Measurements from ENCODE around the gene MARCHF2.
A peak's percentile ranks its signal among the peaks of the same experiment; 100 is the strongest.
"Not testable (repeated sequence)": the region's sequence is repeated elsewhere in the genome, so short reads cannot be mapped to it uniquely, and the experiment has no call there.

MARCHF2 gene

DNA sequence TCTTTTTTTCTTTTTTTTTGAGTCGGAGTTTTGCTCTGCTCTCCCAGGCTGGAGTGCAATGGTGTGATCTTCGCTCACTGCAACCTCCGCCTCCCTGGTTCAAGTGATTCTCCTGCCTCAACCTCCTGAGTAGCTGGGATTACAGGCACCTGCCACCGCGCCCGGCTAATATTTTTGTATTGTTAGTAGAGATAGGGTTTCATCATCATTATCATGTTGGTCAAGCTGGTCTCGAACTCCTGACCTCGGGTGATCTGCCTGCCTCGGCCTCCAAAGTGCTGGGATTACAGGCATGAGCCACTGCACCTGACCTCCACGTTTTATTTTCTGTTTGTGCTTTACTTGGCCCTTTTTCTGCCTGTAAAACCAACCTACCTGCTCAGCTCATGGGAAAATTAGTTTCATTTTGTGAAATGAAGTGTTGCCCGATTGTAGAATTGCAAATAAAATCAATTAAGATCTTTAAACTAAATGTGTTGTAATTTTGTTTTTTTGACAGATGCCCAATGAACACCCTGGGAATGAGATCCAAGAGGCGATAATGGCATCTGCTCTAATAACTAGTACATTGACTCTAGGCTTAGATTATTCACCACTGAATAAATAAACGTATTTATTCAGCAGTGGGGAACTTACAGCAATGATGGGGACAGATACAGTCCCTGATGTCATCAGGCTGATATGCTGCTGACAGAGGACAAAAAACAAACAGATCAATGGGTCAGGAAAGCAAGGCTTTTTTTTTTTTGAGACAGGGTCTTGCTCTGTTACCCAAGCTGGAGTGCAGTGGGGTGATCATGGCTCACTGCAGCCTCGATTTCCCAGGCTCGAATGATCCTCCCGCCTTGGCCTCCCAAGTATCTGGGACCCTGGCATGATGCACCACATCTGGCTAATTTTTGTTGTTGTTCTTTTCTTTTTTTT is 25.2 kb upstream of the MARCHF2 start:
- DNase-seq = no peak

DNA sequence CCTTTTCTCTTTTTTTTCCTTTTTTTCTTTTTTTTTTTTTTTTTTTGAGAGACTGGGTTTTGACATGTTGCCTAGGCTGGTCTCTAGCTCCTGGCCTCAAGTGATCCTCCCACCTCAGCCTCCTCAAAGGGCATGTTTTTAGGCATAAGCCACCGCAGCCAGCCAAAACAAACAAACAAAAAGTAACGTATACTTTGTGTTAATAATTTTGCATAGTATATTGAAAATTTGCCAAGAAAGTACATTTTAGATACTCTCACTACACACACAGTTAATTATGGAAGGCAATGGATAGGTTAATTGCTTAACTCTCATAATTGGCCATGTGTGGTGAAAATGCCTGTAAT is 24.5 kb upstream of the MARCHF2 start:
- no peak for DNase-seq

DNA sequence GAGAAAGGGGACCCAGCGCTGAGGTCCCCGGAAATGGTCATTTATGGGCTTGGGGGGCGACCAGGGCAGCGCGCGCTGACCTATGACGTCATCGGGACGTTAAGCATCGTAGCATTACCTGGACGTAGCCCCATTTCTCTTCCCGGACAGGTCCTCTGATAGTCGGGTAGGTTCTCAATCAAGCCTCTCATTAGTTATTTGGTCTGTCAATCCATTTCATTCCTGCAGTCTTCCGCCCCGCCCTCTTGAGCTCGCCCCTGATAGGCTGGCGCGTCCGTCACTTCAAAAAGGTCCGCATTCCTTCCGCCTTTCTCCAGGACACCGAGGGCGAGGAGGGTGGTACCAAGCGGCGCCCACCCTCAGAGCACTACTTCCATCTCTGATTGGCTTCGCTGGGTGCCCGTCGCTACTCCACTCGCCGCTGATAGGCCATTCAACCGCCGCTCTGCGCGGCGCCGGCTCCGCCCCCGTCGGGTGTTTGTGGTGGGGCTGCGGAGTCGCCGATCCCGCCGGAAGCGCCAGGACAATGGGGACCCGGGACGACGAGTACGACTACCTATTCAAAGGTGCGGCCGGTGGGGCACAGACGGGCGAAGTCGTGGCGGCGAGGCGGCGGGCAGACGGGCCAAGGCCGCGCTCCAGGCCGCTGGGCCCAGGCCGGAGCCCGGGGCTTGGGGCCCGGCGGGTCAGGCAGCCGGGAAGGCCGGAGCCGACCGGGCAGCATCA is 23.1 kb upstream of the MARCHF2 start, which contains the start of gene RAB11B:
Gene RAB11B (plus strand): TSS at position 470 of the 726 bp plus-strand sequence. CDS start 57 bp downstream, at position 527.
- DNase-seq = peak; percentile 100

DNA sequence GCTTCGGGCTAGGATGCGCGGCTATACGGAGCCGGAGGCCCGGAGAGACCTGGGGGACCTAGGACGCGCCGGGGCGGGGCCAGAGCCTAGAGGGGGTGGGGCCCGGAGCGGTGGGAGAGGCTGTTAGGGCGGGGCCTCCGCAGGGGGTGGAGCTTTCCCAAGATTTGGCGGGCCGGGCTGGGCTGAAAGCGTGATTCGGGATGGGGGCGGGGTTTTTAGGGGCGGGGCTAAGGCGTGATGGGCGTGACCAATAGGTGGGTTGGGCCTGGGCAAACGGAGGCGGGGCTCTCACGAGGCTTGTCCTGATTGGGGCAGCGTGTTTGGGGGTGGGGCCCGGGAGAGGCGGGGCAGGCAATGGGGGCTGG is 22.5 kb upstream of the MARCHF2 start:
- peak; percentile 69 for DNase-seq

DNA sequence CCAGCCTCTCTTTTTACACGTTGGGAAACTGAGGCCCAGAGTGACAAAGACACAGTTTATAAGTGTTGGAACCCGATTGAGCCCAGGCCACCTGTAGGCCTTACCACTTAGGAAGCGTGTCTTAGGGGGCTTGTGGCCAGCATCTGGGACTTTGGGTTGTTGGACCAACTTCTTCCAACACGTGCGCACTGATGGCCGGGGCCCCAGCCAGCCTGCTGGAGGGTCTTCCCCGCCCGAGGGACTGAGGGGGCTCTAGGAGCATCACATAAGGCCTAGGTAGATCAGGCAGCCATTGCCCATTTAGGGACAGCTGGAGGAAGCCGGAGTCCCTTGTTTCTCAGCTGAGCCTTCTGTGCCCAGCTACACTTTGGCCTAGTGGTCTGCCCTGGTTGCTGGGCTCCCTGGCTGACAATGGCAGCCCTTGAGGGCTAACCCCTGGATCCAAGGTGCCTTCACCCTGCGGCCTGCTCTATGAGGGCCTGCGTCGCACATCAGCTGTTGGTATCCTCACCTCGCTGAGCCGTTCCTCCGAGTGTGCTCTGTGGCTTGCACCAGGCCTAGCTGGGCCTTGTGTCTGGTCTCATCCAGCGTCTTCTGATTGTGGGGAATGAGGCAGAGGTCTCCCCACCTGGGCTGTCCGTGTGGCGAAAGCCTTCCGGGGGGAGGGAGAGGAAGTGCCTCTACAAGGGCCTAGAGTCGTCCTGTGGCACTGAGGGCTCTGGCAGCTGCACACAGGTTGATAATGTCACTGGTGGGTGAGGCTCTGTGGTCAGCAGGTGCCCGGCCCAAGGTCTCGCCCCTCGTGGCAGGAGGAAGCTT is 21.7 kb upstream of the MARCHF2 start:
- no peak for DNase-seq

DNA sequence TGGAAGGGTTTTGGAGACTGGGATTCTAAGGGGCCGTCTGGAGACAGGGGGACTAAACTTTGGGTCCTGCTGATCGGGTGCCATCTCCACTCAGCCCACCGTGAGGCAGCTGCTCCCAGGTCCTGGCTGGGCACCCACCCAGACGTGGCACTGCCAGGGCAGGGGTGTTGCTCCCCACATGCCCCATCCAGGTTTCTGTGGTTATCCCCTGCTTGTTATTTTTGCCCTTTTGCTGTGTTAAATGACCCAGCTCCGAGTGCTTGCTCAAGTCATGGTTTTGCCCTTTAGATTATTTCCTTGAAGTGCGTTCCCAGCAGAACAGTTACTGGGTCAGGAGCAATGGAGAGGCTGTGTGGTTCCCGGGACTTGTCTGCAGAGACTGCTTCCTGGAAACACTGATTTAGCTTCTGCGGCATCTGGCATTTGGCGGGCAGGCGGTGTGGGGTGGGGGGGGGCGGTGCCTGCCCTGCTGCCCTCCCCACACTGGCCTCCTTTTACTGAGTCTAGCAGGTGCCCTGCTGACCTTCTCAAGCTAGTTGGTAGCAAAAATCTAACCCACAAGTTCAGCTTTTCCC is 21.0 kb upstream of the MARCHF2 start:
- DNase-seq = no peak

DNA sequence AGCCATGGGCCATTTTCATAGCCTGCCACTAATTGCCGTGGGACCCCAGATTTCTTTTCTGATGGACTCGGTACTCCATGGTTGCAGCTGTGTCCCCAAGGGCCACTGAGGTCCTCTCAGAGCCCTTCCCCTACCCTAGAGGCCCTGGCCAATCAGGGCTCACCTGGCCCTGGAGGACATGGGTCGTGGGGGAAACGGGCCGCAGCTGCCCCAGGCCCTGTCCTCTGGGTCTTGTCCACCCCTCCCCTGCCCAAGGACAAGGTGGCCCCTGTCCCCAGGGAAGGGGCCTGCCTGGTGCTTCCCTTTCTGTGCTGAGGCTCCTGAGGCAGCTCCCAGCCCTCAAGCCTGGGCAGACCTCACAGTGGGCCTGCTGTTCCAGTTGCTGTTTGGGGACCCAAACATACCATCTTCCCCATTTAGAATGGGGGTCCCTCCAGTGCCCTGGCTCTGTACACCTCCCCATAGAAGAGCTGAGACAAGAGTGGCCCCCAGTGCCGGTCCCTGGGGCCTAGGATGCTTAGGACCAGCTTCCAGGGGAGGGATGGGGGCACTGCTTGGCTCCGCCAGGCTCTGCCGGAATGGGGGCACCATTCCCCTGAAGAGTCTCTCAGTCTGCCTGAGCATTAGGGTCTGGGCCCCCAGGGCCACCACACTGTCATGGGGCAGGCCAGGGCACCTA is 19.8 kb upstream of the MARCHF2 start:
- no peak for DNase-seq

DNA sequence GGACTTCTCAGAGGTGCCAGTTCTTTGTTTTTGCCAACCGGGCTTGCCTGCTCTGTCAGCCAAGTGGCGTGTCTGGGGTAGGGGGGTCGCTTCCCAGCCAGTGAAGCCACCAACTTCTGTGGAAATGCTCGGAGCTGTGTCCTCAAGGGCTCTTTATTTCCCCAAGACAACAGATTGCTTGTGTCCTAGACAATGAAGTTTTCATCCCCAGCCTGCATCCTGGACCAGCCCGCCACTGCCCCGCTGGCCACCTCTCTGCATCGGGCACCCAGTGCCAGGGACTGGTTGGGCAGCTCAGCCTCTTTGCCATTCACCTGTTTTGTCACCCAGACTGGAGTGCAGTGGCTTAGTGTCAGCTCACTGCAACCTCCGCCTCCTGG is 19.2 kb upstream of the MARCHF2 start:
- no peak for DNase-seq

DNA sequence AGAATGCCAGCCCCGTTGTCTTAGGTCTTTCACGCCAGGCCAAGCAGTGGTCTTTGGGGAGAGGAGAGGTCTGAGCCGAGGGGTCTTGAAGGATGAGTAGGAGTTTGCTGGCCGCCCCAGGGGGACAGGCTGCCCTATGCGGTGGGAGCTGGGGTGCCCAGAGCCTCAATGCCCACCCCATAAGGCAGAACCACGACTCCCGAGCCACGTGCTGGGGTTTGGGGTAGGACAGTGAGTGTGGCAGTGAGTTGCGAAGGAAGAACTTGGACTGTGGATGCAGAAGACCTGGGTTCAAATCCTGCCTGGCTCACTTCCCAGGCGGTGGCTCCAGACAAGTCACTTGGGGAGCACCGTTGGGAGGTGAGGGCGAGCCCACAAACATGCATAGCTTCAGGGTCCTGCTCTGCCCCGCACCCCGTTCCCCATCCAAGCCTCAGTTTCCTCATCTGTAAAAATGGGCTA is 17.5 kb upstream of the MARCHF2 start:
- no peak for DNase-seq

DNA sequence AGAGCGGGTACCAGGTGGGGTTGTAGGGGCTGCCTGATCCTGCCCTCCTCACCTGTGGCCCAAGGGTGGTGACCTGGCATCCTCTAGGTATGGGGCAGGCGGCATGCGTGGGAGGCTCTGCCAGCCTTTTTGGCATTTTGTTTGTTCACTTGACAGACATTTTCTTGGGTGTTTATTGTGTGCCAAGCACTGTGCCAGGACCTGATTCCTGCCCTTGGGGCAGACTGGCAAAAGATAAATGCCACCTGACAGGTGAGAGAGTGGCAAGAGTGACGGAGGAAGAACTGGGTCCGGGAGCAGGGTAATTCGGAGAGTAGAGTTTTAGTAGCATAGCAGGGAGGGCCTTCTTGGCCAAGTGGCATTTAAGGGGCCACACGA is 16.9 kb upstream of the MARCHF2 start:
- DNase-seq = no peak

DNA sequence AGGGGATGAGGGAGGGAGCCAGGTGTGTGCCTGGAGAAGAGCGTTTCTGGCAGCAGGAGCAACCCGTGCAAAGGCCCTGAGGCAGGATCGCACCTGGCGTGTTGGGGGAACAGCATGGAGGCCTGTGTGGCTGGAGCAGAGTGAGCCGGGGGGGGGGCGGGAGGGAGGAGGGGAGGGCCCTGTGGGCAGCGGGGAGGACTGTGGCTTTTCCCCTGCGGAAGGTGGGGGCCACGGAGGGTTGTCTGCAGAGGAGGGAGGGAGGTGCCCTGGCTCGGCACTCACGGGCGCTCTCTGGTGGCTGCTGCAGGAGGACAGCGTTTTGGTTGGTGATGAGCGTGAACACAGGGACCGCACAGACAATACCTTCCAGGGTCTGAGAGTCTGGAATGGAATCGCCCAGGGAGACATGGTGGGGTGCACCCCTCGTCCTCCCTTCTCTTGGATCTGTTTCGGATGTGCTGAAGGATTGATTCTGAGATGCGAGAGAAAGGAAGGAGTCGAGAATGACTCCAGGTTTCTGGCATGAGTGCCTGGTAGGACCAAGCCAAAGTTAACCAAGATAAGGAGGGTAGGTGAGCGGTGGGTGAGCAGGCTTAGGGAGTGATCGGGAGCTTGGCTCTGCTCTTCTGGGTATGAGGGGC is 16.4 kb upstream of the MARCHF2 start:
- peak; percentile 67 for DNase-seq

DNA sequence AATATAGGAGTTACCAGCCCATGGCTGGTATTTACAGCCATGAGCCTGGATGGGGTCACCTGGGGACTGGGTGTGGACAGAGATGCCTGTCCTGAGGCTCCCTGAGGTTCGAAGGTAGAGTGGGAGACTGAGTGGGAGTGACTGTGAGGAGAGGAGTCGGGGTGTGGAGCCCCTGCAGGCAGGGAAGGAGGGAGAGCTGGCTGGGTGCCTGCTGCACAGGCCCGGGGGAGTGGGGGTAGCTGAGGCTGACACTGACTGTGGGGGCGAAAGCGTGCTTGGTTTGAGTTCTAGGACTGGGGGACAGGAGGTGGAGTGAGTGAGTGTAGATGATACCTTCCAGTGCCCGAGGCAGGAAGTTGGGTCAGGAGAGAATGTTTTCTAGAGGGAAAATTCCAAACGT is 15.8 kb upstream of the MARCHF2 start:
- peak; percentile 57 for DNase-seq

DNA sequence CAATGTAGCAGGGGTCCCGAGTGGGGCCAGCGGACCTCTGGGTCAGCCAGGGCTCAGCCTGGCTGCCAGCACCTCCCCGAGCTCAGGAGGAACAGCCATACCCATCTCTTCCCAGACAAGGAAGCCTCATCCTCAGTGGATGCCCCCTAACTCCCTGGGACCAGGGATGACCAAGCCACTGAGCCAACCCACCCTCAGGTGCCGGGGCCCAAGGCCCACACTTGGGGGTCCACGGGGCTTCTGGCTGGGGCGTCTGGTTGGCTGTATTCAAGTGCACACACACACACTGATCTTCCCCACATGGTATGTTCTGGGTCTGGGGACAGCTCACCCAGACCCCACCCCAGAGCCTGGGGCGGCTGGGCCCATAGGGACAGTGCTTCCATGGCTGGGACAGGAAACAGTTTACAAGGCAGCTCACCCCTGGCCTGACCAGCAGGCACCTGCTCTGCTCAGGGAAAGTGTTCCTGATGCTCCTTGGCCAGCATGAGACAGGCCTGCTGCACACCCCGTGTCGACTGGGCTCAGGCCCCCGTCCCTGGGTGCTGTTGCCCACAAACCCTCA is 15.3 kb upstream of the MARCHF2 start:
- no peak for DNase-seq

DNA sequence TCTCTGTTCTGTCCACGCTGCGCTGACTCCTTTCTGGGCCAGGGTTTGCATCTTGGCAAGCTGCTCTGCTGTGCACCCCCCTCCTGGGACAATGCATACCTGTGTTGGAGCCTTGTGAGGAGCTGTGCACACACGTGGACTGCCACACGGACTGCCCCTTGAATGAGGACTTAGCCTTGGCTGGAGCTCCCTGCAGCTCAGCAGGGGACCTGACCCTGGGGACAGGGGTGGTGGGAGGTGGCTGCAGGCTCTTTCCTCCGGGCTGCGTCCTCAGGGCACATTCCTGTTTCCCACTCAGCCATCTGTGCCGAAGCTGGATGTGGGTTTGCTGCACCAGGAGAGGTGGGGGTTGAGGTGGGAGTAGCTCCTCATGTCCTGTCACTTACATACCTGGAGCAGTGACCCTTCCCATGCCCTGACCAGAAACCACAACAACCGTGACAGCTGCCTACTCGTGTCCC is 14.8 kb upstream of the MARCHF2 start:
- no peak for DNase-seq

DNA sequence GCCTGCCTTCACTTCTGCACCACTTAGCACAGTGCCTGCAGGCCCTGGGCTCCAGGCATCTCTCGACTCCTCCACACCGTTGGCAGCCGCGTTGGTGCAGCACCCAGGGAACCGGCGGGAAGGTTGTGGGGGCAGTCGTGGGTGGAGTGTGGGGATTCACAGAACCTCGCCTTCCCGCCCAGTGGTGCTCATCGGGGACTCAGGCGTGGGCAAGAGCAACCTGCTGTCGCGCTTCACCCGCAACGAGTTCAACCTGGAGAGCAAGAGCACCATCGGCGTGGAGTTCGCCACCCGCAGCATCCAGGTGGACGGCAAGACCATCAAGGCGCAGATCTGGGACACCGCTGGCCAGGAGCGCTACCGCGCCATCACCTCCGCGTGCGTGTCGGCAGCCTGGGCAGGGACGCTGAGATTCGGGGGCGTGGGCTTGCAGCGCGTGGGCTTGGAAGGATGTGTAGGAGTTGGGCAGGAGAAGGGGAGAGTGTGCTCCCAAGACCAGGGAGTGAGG is 13.4 kb upstream of the MARCHF2 start:
- DNase-seq = no peak

DNA sequence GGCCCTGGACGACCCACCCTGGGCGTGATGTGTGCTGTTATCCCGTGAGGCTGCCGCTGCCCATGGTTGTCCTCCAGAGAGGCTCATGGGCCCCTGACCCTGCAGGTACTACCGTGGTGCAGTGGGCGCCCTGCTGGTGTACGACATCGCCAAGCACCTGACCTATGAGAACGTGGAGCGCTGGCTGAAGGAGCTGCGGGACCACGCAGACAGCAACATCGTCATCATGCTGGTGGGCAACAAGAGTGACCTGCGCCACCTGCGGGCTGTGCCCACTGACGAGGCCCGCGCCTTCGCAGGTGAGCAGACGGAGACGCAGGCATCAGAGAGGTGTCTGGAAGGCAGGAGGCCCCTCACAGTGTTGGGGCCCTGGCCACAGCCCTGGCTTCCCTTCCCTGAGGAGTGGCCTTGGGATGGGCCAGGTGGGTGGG is 11.1 kb upstream of the MARCHF2 start:
- DNase-seq = no peak

DNA sequence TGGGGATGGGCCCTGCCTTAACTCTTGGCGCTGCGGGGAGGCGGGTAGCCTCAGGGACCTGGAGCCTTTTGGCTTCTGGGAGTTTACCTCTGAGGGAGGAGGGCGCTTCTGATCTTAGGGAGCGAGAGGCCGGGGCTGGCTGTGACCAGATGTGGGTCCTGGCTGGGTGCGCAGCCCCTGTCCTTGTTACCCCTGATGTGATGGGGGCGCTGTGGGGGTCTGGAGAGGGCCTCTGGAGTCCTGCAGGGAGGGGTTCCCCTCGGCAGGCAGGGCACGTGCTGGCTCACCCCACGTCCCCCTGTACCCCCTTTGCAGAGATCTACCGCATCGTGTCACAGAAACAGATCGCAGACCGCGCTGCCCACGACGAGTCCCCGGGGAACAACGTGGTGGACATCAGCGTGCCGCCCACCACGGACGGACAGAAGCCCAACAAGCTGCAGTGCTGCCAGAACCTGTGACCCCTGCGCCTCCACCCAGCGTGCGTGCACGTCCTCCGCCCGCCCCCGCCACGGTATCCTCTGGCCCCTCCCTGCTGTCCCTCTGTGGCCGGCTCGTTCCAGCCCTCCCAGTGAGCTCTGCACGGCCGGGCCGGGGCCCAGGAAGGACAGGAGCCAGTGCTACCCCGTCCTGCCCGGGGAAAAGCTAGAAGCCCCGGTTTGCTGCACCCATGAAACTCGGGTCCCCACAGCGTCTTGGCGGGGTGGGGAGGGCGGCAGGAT is 9.8 kb upstream of the MARCHF2 start:
- DNase-seq = no peak

DNA sequence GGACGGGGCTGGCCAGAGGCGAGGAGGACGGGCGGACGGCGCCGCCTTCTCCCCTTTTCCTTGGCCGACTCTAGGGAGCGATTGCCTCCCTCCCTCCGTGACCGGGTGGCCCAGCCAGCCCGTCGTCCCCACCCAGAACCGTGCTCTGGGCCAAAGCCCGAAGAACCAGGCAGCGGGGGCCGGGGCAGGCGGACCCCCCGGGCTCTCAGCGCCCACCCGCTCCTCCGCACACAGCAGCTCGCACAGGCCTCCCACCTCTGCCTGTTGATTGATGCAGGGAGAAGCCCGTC is 9.3 kb upstream of the MARCHF2 start:
- DNase-seq = no peak

DNA sequence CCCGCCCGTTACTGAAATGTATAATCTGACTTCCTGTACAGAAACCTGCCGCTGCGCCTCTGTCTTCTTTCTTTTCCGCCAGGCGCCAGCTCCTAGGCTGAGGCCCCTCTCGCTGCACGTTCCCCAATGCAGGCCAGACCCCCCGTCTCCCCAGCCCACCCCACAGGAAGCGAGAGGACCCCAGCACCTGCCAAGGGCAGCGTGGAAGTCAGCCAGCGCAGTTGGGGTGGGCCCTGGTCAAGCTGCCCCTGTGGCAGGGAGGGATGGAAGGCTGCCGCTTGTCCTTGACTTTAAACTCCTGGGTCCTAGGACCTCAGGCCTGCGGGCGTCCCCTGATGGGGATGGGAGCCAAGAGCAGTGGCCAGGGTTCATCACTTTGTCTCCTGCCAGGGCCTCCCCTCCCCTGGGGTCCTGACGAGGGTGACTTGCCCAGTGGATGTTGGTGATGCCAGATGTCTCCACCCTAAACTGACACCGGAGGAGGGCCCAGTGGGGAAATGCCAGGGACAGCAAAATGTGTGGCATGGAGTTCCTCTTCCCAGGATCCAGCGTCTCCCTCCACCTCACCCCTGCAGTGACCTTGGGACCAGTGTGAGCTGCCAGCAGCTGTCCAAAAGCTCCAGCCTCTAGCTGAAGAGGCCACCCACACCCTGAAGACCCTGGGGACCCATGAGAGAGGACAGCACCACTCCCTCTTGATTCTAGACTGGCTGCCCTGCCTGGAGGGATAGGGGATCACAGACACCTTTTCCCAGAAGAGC is 8.5 kb upstream of the MARCHF2 start:
- DNase-seq = no peak

DNA sequence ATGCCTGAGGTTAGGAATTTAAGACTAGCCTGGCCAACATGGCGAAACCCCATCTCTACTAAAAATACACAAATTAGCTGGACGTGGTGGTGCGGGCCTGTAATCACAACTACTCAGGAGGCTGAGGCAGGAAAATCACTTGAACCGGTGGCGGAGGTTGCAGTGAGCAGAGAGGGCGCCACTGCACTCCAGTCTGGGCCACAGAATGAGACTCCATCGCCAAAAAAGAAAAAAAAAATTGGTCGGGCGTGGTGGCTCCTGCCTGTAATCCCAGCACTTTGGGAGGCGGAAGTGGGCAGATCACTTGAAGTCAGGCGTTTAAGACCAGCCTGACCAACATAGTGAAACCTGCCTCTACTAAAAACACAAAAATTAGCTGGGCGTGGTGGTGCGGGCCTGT is 2.4 kb upstream of the MARCHF2 start:
- not testable (repeated sequence) for DNase-seq
